ENCODE results near the gene FCRL1. TPM values are rescaled to one million over a fixed set of nuclear protein-coding genes. Genes with fewer than 3 reads are reported as not detected.

The FCRL1 gene, protein sequence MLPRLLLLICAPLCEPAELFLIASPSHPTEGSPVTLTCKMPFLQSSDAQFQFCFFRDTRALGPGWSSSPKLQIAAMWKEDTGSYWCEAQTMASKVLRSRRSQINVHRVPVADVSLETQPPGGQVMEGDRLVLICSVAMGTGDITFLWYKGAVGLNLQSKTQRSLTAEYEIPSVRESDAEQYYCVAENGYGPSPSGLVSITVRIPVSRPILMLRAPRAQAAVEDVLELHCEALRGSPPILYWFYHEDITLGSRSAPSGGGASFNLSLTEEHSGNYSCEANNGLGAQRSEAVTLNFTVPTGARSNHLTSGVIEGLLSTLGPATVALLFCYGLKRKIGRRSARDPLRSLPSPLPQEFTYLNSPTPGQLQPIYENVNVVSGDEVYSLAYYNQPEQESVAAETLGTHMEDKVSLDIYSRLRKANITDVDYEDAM
- not detected in 2 replicates for total RNA-seq (2021; fragmentation: NEBNext Ultra II Directional; extraction: Animal tissue kit (Norgen Biotek cat#: 25700))
- polyA plus RNA-seq (2011; rRNA removed): not detected in 2 replicates
- polyA plus RNA-seq (2011; cell fraction: cytosol; rRNA removed): not detected
- polyA plus RNA-seq (2011; cell fraction: nucleus; rRNA removed): not detected
- polyA plus RNA-seq (2012, experiment 1 of 2): not detected in 4 replicates
- polyA plus RNA-seq (2012, experiment 2 of 2): not detected
- polyA plus RNA-seq (2013, experiment 1 of 2): not detected
- not detected for polyA plus RNA-seq (2013, experiment 2 of 2)
- polyA minus RNA-seq (2011; rRNA and poly(A)+ RNA removed): not detected in 2 replicates
- polyA minus RNA-seq (2011; cell fraction: cytosol; rRNA and poly(A)+ RNA removed): not detected
- not detected for polyA minus RNA-seq (2011; cell fraction: nucleus; rRNA and poly(A)+ RNA removed)
- long read RNA-seq, experiment 1: 0 reads
- long read RNA-seq, experiment 2: 0 reads

DNA sequence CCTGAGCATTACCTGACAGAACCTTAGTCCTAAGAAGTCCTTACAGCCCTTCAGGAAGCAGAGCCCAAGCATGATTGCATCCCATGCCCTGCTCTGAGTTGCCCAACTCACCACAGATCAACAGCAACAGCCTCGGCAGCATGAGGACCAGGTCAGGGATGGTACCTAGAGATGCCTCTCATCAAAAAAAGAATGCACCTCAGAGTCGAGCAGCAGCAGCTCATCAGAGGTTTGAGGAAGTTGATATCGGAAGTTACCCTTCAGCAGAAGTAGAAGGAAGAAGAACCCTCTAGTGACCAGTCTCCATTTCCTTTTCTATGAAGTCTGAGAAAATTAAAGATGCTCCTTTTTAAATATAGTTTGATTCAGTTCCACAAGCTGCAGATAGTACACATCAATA lies at the start of gene FCRL1:
Gene FCRL1 (minus strand): TSS at position 225 of the 400 bp plus-strand sequence. CDS start 83 bp downstream, at position 142.
- Histone ChIP-seq H3K4me1 (replicated peaks in 1 of 4; ENCODE audit: control insufficient read depth in 3 of 4, insufficient read depth in 4 of 4, low read length in 3 of 4) (no peaks in the 10 kb centered on the region), H2AFZ (ENCODE audit: low read length) (0 out of 2 replicates have a peak within 1 kb of the TSS, but pooled peaks have one; percentile 26), H2BK12ac (ENCODE audit: low read depth, low read length) (no peak within 1 kb of the TSS), H3K27me3 (replicated peaks in 1 of 4; ENCODE audit: control insufficient read depth in 3 of 4, extremely low read depth in 1 of 4, insufficient read depth in 3 of 4, low read length in 3 of 4) (no peaks in the 10 kb centered on the region), H3K23me2 (ENCODE audit: low read depth, low read length) (no peaks in the 10 kb centered on the region), H4K20me1 (replicated peaks in 1 of 2; ENCODE audit: control insufficient read depth in 1 of 2, insufficient read depth in 2 of 2, low read length in 2 of 2) (no peaks in the 10 kb centered on the region), H2AK5ac (ENCODE audit: low read depth, low read length) (no peak within 1 kb of the TSS), H3K18ac (ENCODE audit: extremely low read depth, low read length) (no peak within 1 kb of the TSS), H3K14ac (ENCODE audit: insufficient read length) (no peak within 1 kb of the TSS), H3K79me1 (ENCODE audit: low read depth, low read length) (no peaks in the 10 kb centered on the region), H2BK120ac (replicated peaks; ENCODE audit: low read depth, low read length) (no peak within 1 kb of the TSS), H3K56ac (replicated peaks; ENCODE audit: insufficient read length, low read depth, low read length) (no peak within 1 kb of the TSS), H3K27ac (ENCODE audit: low read depth, low read length) (no peak within 1 kb of the TSS), H3K79me2 (ENCODE audit: control insufficient read depth in 1 of 2, insufficient read depth in 2 of 2, low read length in 2 of 2) (no peaks in the 10 kb centered on the region), H4K91ac (replicated peaks; ENCODE audit: insufficient read length, low read length) (no peak within 1 kb of the TSS), H3K9me3 (ENCODE audit: insufficient read depth in 2 of 2, low read depth in 1 of 2, low read length in 1 of 2) (no peaks in the 10 kb centered on the region), H3K4ac (replicated peaks; ENCODE audit: insufficient read length, low read depth, low read length) (no peak within 1 kb of the TSS), H3K4me2 (ENCODE audit: insufficient read depth in 1 of 2, low read depth in 2 of 2, low read length in 2 of 2) (no peak within 1 kb of the TSS), H2BK15ac (ENCODE audit: low read length) (no peak within 1 kb of the TSS), H2BK5ac (ENCODE audit: low read depth, low read length) (no peak within 1 kb of the TSS), H2BK20ac (ENCODE audit: low read length) (no peak within 1 kb of the TSS), H3K4me3 (ENCODE audit: extremely low read depth in 1 of 4, insufficient read depth in 2 of 4, low read depth in 3 of 4, low read length in 4 of 4) (no peak within 1 kb of the TSS), H3K9ac (replicated peaks in 1 of 4; ENCODE audit: extremely low read depth in 1 of 4, low read depth in 3 of 4, low read length in 3 of 4) (no peak within 1 kb of the TSS), H4K8ac (ENCODE audit: extremely low read depth, insufficient read depth, low read length) (no peak within 1 kb of the TSS), H3K23ac (ENCODE audit: insufficient read length) (no peak within 1 kb of the TSS), H3K36me3 (ENCODE audit: control insufficient read depth in 2 of 4, insufficient read depth in 4 of 4, low read length in 3 of 4) (no peaks in the 10 kb centered on the region), H4K5ac (ENCODE audit: insufficient read length, low read depth, low read length) (no peak within 1 kb of the TSS)
- ChIA-PET CTCF (ENCODE audit: partially characterized antibody) (interaction anchor here (0.9 to 1.2 kb wide), 2 partner anchors 11 to 129 kb away, joined by 3 to 4 read pairs; no protein-coding TSS in a partner anchor), POLR2A (ENCODE audit: partially characterized antibody) (interaction anchor here (1.3 kb wide), 1 partner anchor 14 kb away, joined by 4 read pairs; no protein-coding TSS in a partner anchor)
- WGBS, 2 experiments (ENCODE audit: extremely low coverage in 1 of 2, insufficient coverage in 1 of 2, insufficient read length in 1 of 2, insufficient replicate concordance in 2 of 2, low coverage in 1 of 2, low lambda C conversion rate in 2 of 2, missing lambda C conversion rate in 1 of 2): 88% methylated on average over 3 of the region's 3 CpGs; no CpG with 5 or more reads in 1 of the 2 experiments
- FAIRE-seq (no peak), DNase-seq (ENCODE audit: low read depth in 1 of 2, low spot score in 2 of 2) (no peak)
- TF ChIP-seq GABPA (IDR thresholded peaks at IDR 0.05; ENCODE audit: borderline replicate concordance, insufficient read depth, low read length) (no peak), RFX5 (IDR thresholded peaks at IDR 0.05; ENCODE audit: borderline replicate concordance, low read depth, low read length) (no peak), BCL11A (IDR thresholded peaks at IDR 0.05; ENCODE audit: low read depth in 2 of 2, low read length in 2 of 2) (no peak), RNF2 (IDR thresholded peaks at IDR 0.05; ENCODE audit: borderline replicate concordance, low read depth, low read length, missing control alignments, poor library complexity, severe bottlenecking) (no peak), CHD2 (IDR thresholded peaks at IDR 0.05; ENCODE audit: low read length) (no peak), ATF2 (IDR thresholded peaks at IDR 0.05; ENCODE audit: low read length) (no peak), TCF12 (IDR thresholded peaks at IDR 0.05; ENCODE audit: low read depth, low read length) (no peak), HDAC6 (IDR thresholded peaks at IDR 0.05; ENCODE audit: low read depth, low read length) (no peak)

Data from H1 (cell line).